Measurements from ENCODE around the gene ONECUT3.

The ONECUT3 gene

GRCh38 chr19:1785310-1785709 lies 32.0 kb downstream of the ONECUT3 start:
- Histone ChIP-seq H2AFZ (ENCODE audit: insufficient read depth, low read length, poor library complexity) (no peak overlapping the region), H3K14ac (ENCODE audit: low read length) (no peak overlapping the region), H3K4me1 (ENCODE audit: control insufficient read depth in 1 of 2, insufficient read depth in 2 of 2, low read length in 2 of 2) (peaks cover 0 to 3% of the 10 kb centered on the region in 2 experiments), H3K9me3 (ENCODE audit: insufficient read depth, low read depth, low read length) (peaks cover 18% of the 10 kb centered on the region), H3K79me1 (ENCODE audit: low read length) (no peaks in the 10 kb centered on the region), H4K91ac (ENCODE audit: low read depth, low read length) (no peak overlapping the region), H3K27me3 (ENCODE audit: insufficient read depth, low read length) (peaks cover 7% of the 10 kb centered on the region), H3K9ac (ENCODE audit: low read length) (no peak overlapping the region), H3K18ac (ENCODE audit: low read length) (no peak overlapping the region), H3K23ac (ENCODE audit: low read length) (no peak overlapping the region), H2BK5ac (ENCODE audit: low read depth, low read length, poor library complexity) (no peak overlapping the region), H3K4ac (ENCODE audit: low read depth, low read length) (no peak overlapping the region), H4K8ac (ENCODE audit: low read depth, low read length) (no peak overlapping the region), H3K27ac (ENCODE audit: low read depth, low read length) (no peak overlapping the region), H4K12ac (ENCODE audit: low read depth, low read length) (no peak overlapping the region), H2BK120ac (ENCODE audit: insufficient read depth, low read length, poor library complexity) (no peak overlapping the region), H3K4me3 (ENCODE audit: low read depth, low read length) (no peak overlapping the region), H3K4me2 (ENCODE audit: low read length) (no peak overlapping the region), H3K36me3 (ENCODE audit: control insufficient read depth in 1 of 2, insufficient read depth in 2 of 2, low read length in 2 of 2) (no peaks in the 10 kb centered on the region), H3K79me2 (ENCODE audit: control insufficient read depth, insufficient read depth, low read length, poor library complexity) (no peaks in the 10 kb centered on the region), H2BK12ac (ENCODE audit: low read length) (no peak overlapping the region), H2AK5ac (ENCODE audit: low read length) (no peak overlapping the region)
- DNase-seq = no peak
- no CpG with 5 or more reads among the region's 19 CpGs for WGBS (ENCODE audit: extremely low coverage, insufficient coverage, insufficient read length)

- Histone ChIP-seq H3K4me1 (ENCODE audit: control insufficient read depth in 1 of 2, insufficient read depth in 2 of 2, low read length in 2 of 2) (peaks cover 0 to 3% of the 10 kb centered on the region in 2 experiments), H2BK5ac (ENCODE audit: low read depth, low read length, poor library complexity) (no peak overlapping the region), H3K4ac (ENCODE audit: low read depth, low read length) (no peak overlapping the region), H3K36me3 (ENCODE audit: control insufficient read depth in 1 of 2, insufficient read depth in 2 of 2, low read length in 2 of 2) (no peaks in the 10 kb centered on the region), H3K9me3 (ENCODE audit: insufficient read depth, low read depth, low read length) (peaks cover 24% of the 10 kb centered on the region), H3K4me2 (ENCODE audit: low read length) (no peak overlapping the region), H4K8ac (ENCODE audit: low read depth, low read length) (no peak overlapping the region), H2AFZ (ENCODE audit: insufficient read depth, low read length, poor library complexity) (no peak overlapping the region), H3K79me1 (ENCODE audit: low read length) (no peaks in the 10 kb centered on the region), H2BK120ac (ENCODE audit: insufficient read depth, low read length, poor library complexity) (no peak overlapping the region), H2BK12ac (ENCODE audit: low read length) (no peak overlapping the region), H3K18ac (ENCODE audit: low read length) (no peak overlapping the region), H3K23ac (ENCODE audit: low read length) (no peak overlapping the region), H3K27me3 (ENCODE audit: insufficient read depth, low read length) (peaks cover under 1% of the 10 kb centered on the region), H3K14ac (ENCODE audit: low read length) (no peak overlapping the region), H4K12ac (ENCODE audit: low read depth, low read length) (no peak overlapping the region), H3K27ac (ENCODE audit: low read depth, low read length) (no peak overlapping the region), H2AK5ac (ENCODE audit: low read length) (no peak overlapping the region), H3K79me2 (ENCODE audit: control insufficient read depth, insufficient read depth, low read length, poor library complexity) (no peaks in the 10 kb centered on the region), H3K9ac (ENCODE audit: low read length) (no peak overlapping the region), H4K91ac (ENCODE audit: low read depth, low read length) (no peak overlapping the region), H3K4me3 (ENCODE audit: low read depth, low read length) (no peak overlapping the region)
- DNase-seq = no peak
- WGBS (ENCODE audit: extremely low coverage, insufficient coverage, insufficient read length) = no CpG with 5 or more reads among the region's 8 CpGs
Observed at GRCh38 chr19:1786668-1787067, 33.4 kb downstream of the ONECUT3 start.

- H3K4me1 ChIP-seq (ENCODE audit: control insufficient read depth in 1 of 2, insufficient read depth in 2 of 2, low read length in 2 of 2) = peaks cover 0 to 3% of the 10 kb centered on the region in 2 experiments
- no peaks in the 10 kb centered on the region for H3K27me3 ChIP-seq (ENCODE audit: insufficient read depth, low read length)
- H3K14ac ChIP-seq (ENCODE audit: low read length) = no peak overlapping the region
- H4K12ac ChIP-seq (ENCODE audit: low read depth, low read length) = no peak overlapping the region
- H2AK5ac ChIP-seq (ENCODE audit: low read length) = no peak overlapping the region
- H3K9ac ChIP-seq (ENCODE audit: low read length) = no peak overlapping the region
- no peak overlapping the region for H3K27ac ChIP-seq (ENCODE audit: low read depth, low read length)
- H2BK12ac ChIP-seq (ENCODE audit: low read length) = no peak overlapping the region
- H3K9me3 ChIP-seq (ENCODE audit: insufficient read depth, low read depth, low read length) = peaks cover 22% of the 10 kb centered on the region
- no peak overlapping the region for H2AFZ ChIP-seq (ENCODE audit: insufficient read depth, low read length, poor library complexity)
- WGBS (ENCODE audit: extremely low coverage, insufficient coverage, insufficient read length) = no CpG with 5 or more reads among the region's 8 CpGs
- no peak overlapping the region for H3K23ac ChIP-seq (ENCODE audit: low read length)
- no peak overlapping the region for H3K4me3 ChIP-seq (ENCODE audit: low read depth, low read length)
- H3K79me2 ChIP-seq (ENCODE audit: control insufficient read depth, insufficient read depth, low read length, poor library complexity) = no peaks in the 10 kb centered on the region
- no peak overlapping the region for H4K91ac ChIP-seq (ENCODE audit: low read depth, low read length)
- H3K79me1 ChIP-seq (ENCODE audit: low read length) = no peaks in the 10 kb centered on the region
- H2BK5ac ChIP-seq (ENCODE audit: low read depth, low read length, poor library complexity) = no peak overlapping the region
- no peak overlapping the region for H3K4me2 ChIP-seq (ENCODE audit: low read length)
- DNase-seq = no peak
- no peaks in the 10 kb centered on the region for H3K36me3 ChIP-seq (ENCODE audit: control insufficient read depth in 1 of 2, insufficient read depth in 2 of 2, low read length in 2 of 2)
- no peak overlapping the region for H4K8ac ChIP-seq (ENCODE audit: low read depth, low read length)
- no peak overlapping the region for H2BK120ac ChIP-seq (ENCODE audit: insufficient read depth, low read length, poor library complexity)
- H3K4ac ChIP-seq (ENCODE audit: low read depth, low read length) = no peak overlapping the region
- no peak overlapping the region for H3K18ac ChIP-seq (ENCODE audit: low read length)
Observed at GRCh38 chr19:1787116-1787515, 33.8 kb downstream of the ONECUT3 start.

DNA sequence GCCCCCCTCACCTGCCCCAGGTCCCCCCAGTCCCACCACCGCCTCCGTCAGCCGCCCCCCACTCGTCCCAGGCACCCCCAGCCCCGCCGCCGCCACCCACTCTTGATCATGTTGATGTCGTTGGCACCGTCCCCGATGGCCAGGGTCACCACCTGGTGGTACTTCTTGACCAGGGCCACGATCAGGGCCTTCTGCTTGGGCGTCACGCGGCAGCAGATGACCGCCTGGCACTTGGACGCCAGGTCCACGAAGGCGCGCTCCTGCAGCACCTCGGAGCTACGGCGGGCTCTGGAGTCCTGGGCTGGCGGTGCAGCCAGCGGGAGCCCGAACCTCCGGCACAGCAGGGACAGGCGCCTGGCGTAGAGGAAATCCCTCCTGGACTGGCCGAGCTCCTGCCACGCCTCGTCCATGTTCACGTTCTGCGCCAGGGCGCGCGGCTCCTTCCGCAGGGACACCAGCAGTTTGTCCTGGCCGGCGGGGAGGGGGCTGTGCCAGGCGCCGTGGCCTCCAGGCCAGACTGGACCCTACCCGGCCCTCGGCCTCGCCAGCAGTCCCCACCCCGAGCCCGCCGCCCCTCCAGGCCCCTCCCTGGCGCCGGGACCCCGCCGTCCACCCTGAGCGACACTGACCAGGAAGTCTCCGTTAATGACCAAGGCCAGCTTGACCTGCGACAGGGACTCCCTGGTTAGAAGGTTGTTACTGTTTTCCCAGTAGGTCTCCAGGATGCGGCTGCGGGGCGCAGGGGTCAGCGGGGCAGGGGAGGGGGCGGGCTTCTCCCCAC lies 36.1 kb downstream of the ONECUT3 start:
- Histone ChIP-seq H2BK120ac (ENCODE audit: insufficient read depth, low read length, poor library complexity) (no peak overlapping the region), H3K4me3 (ENCODE audit: low read depth, low read length) (no peak overlapping the region), H3K27me3 (ENCODE audit: insufficient read depth, low read length) (no peaks in the 10 kb centered on the region), H2BK12ac (ENCODE audit: low read length) (no peak overlapping the region), H3K36me3 (ENCODE audit: control insufficient read depth in 1 of 2, insufficient read depth in 2 of 2, low read length in 2 of 2) (no peaks in the 10 kb centered on the region), H3K79me1 (ENCODE audit: low read length) (no peaks in the 10 kb centered on the region), H3K79me2 (ENCODE audit: control insufficient read depth, insufficient read depth, low read length, poor library complexity) (no peaks in the 10 kb centered on the region), H3K4me2 (ENCODE audit: low read length) (peak overlapping the region; percentile 19), H3K23ac (ENCODE audit: low read length) (no peak overlapping the region), H3K14ac (ENCODE audit: low read length) (no peak overlapping the region), H2AFZ (ENCODE audit: insufficient read depth, low read length, poor library complexity) (no peak overlapping the region), H3K4me1 (ENCODE audit: control insufficient read depth in 1 of 2, insufficient read depth in 2 of 2, low read length in 2 of 2) (peaks cover 0 to 3% of the 10 kb centered on the region in 2 experiments), H3K9me3 (ENCODE audit: insufficient read depth, low read depth, low read length) (peaks cover 16% of the 10 kb centered on the region), H3K9ac (ENCODE audit: low read length) (no peak overlapping the region), H4K8ac (ENCODE audit: low read depth, low read length) (no peak overlapping the region), H4K91ac (ENCODE audit: low read depth, low read length) (no peak overlapping the region), H2AK5ac (ENCODE audit: low read length) (no peak overlapping the region), H3K4ac (ENCODE audit: low read depth, low read length) (no peak overlapping the region), H2BK5ac (ENCODE audit: low read depth, low read length, poor library complexity) (no peak overlapping the region), H4K12ac (ENCODE audit: low read depth, low read length) (no peak overlapping the region), H3K27ac (ENCODE audit: low read depth, low read length) (no peak overlapping the region), H3K18ac (ENCODE audit: low read length) (no peak overlapping the region)
- no peak for DNase-seq
- WGBS (ENCODE audit: extremely low coverage, insufficient coverage, insufficient read length) = no CpG with 5 or more reads among the region's 59 CpGs

Measured in trophoblast cell (in vitro differentiated cells and primary cell).